Activated T-helper 17 cell treated with anti-CD3 and anti-CD28 coated beads, Interleukin-2, amount 50 U/mL, for 72 hours (primary cell): ENCODE results near the gene TMEM132E. TPM values are rescaled to one million over a fixed set of nuclear protein-coding genes. Genes with fewer than 3 reads are reported as not detected.

Experiments used
- ATAC-seq: fragments of 150-1000 bp; cut with Tn5 transposase; replicated peaks from 2 replicates; pipeline ENCODE4 v1.10.0; 2021; ENCODE audit warnings: mild to moderate bottlenecking, moderate library complexity
- H3K27ac Mint-ChIP-seq: one replicate; pipeline ENCODE4 v1.8.0; 2022; ENCODE audit warnings: mixed read lengths
- H3K27me3 Mint-ChIP-seq: one replicate; pipeline ENCODE4 v1.8.0; 2022; ENCODE audit warnings: mixed read lengths
- H3K36me3 Mint-ChIP-seq: one replicate; pipeline ENCODE4 v1.8.0; 2022; ENCODE audit warnings: low read depth, mild to moderate bottlenecking, mixed read lengths
- H3K4me1 Mint-ChIP-seq: one replicate; pipeline ENCODE4 v1.8.0; 2022; ENCODE audit warnings: mixed read lengths
- H3K4me3 Mint-ChIP-seq: one replicate; pipeline ENCODE4 v1.8.0; 2022; ENCODE audit warnings: mild to moderate bottlenecking, mixed read lengths
- H3K9me3 Mint-ChIP-seq: one replicate; pipeline ENCODE4 v1.8.0; 2022; ENCODE audit warnings: mixed read lengths
- total RNA-seq, 2 donors: library from RNA; stranded (reverse); gene quantifications; one replicate each; pipeline ENCODE4 v1.2.3, GENCODE V29; 2022

Gene TMEM132E
- total RNA-seq, 2 donors from 2014 or later: not detected

- H3K27me3 Mint-ChIP-seq: peaks cover 26% of the 10 kb centered on the region
- no peaks in the 10 kb centered on the region for H3K4me1 Mint-ChIP-seq
- H3K36me3 Mint-ChIP-seq: no peaks in the 10 kb centered on the region
- no peaks in the 10 kb centered on the region for H3K9me3 Mint-ChIP-seq
- no peak for ATAC-seq
- no peak overlapping the region for H3K27ac Mint-ChIP-seq
- no peak overlapping the region for H3K4me3 Mint-ChIP-seq
These were observed 22.5 kb upstream of the TMEM132E start for GRCh38 chr17:34556931-34557330.

GRCh38 chr17:34561328-34561727 lies 18.1 kb upstream of the TMEM132E start:
- Mint-ChIP-seq H3K27ac (no peak overlapping the region), H3K4me1 (no peaks in the 10 kb centered on the region), H3K36me3 (no peaks in the 10 kb centered on the region), H3K9me3 (no peaks in the 10 kb centered on the region), H3K27me3 (peaks cover 17% of the 10 kb centered on the region), H3K4me3 (no peak overlapping the region)
- no peak for ATAC-seq

- no peaks in the 10 kb centered on the region for H3K9me3 Mint-ChIP-seq
- no peaks in the 10 kb centered on the region for H3K4me1 Mint-ChIP-seq
- no peak overlapping the region for H3K27ac Mint-ChIP-seq
- H3K36me3 Mint-ChIP-seq: no peaks in the 10 kb centered on the region
- peaks cover 17% of the 10 kb centered on the region for H3K27me3 Mint-ChIP-seq
- no peak overlapping the region for H3K4me3 Mint-ChIP-seq
- ATAC-seq: no peak
These were observed 17.0 kb upstream of the TMEM132E start for GRCh38 chr17:34562387-34562786.

- ATAC-seq: no peak
- no peaks in the 10 kb centered on the region for H3K36me3 Mint-ChIP-seq
These were observed 13.7 kb upstream of the TMEM132E start for GRCh38 chr17:34565713-34566112.

GRCh38 chr17:34566201-34566600 lies 13.2 kb upstream of the TMEM132E start:
- H3K27ac Mint-ChIP-seq: no peak overlapping the region
- H3K4me1 Mint-ChIP-seq: no peaks in the 10 kb centered on the region
- no peak overlapping the region for H3K4me3 Mint-ChIP-seq
- H3K9me3 Mint-ChIP-seq: no peaks in the 10 kb centered on the region
- no peak for ATAC-seq
- peaks cover 20% of the 10 kb centered on the region for H3K27me3 Mint-ChIP-seq
- no peaks in the 10 kb centered on the region for H3K36me3 Mint-ChIP-seq

More at GRCh38 chr17:34565713-34566112, 13.7 kb upstream of the TMEM132E start:
- Mint-ChIP-seq H3K4me1 (no peaks in the 10 kb centered on the region), H3K4me3 (no peak overlapping the region), H3K27me3 (peaks cover 18% of the 10 kb centered on the region), H3K9me3 (no peaks in the 10 kb centered on the region), H3K27ac (no peak overlapping the region)

- no peak for ATAC-seq
- no peaks in the 10 kb centered on the region for H3K9me3 Mint-ChIP-seq
- H3K27ac Mint-ChIP-seq: no peak overlapping the region
- H3K4me1 Mint-ChIP-seq: no peaks in the 10 kb centered on the region
- H3K36me3 Mint-ChIP-seq: no peaks in the 10 kb centered on the region
- H3K27me3 Mint-ChIP-seq: peaks cover 21% of the 10 kb centered on the region
- H3K4me3 Mint-ChIP-seq: no peak overlapping the region
These were observed 12.5 kb upstream of the TMEM132E start for GRCh38 chr17:34566873-34567272.

- Mint-ChIP-seq H3K27ac (no peak overlapping the region), H3K36me3 (no peaks in the 10 kb centered on the region), H3K4me3 (no peak overlapping the region), H3K27me3 (peaks cover 31% of the 10 kb centered on the region), H3K4me1 (no peaks in the 10 kb centered on the region), H3K9me3 (no peaks in the 10 kb centered on the region)
- no peak for ATAC-seq
These were observed 11.5 kb upstream of the TMEM132E start for GRCh38 chr17:34567691-34568465.

- no peaks in the 10 kb centered on the region for H3K36me3 Mint-ChIP-seq
- H3K4me1 Mint-ChIP-seq: no peaks in the 10 kb centered on the region
- H3K27ac Mint-ChIP-seq: no peak overlapping the region
- peaks cover 33% of the 10 kb centered on the region for H3K27me3 Mint-ChIP-seq
- no peak for ATAC-seq
- no peaks in the 10 kb centered on the region for H3K9me3 Mint-ChIP-seq
- H3K4me3 Mint-ChIP-seq: no peak overlapping the region
These were observed 10.4 kb upstream of the TMEM132E start for GRCh38 chr17:34568953-34569352.

- peaks cover 40% of the 10 kb centered on the region for H3K27me3 Mint-ChIP-seq
- H3K4me3 Mint-ChIP-seq: no peak overlapping the region
- no peaks in the 10 kb centered on the region for H3K9me3 Mint-ChIP-seq
- no peak overlapping the region for H3K27ac Mint-ChIP-seq
- H3K36me3 Mint-ChIP-seq: no peaks in the 10 kb centered on the region
- ATAC-seq: no peak
- H3K4me1 Mint-ChIP-seq: no peaks in the 10 kb centered on the region
These were observed 9.8 kb upstream of the TMEM132E start for GRCh38 chr17:34569591-34569990.

- Mint-ChIP-seq H3K27ac (no peak overlapping the region), H3K36me3 (no peaks in the 10 kb centered on the region), H3K27me3 (peaks cover 46% of the 10 kb centered on the region), H3K4me3 (no peak overlapping the region), H3K9me3 (no peaks in the 10 kb centered on the region), H3K4me1 (no peaks in the 10 kb centered on the region)
- ATAC-seq: no peak
These were observed 8.9 kb upstream of the TMEM132E start for GRCh38 chr17:34570506-34570905.

GRCh38 chr17:34571428-34572130 lies 7.8 kb upstream of the TMEM132E start:
- H3K4me3 Mint-ChIP-seq: no peak overlapping the region
- ATAC-seq: no peak
- H3K4me1 Mint-ChIP-seq: no peaks in the 10 kb centered on the region
- no peaks in the 10 kb centered on the region for H3K9me3 Mint-ChIP-seq
- no peak overlapping the region for H3K27ac Mint-ChIP-seq
- peaks cover 52% of the 10 kb centered on the region for H3K27me3 Mint-ChIP-seq
- no peaks in the 10 kb centered on the region for H3K36me3 Mint-ChIP-seq

GRCh38 chr17:34572483-34572882 lies 6.9 kb upstream of the TMEM132E start:
- Mint-ChIP-seq H3K4me1 (no peaks in the 10 kb centered on the region), H3K36me3 (no peaks in the 10 kb centered on the region), H3K27me3 (peaks cover 61% of the 10 kb centered on the region), H3K9me3 (no peaks in the 10 kb centered on the region), H3K27ac (no peak overlapping the region), H3K4me3 (no peak overlapping the region)
- no peak for ATAC-seq

- Mint-ChIP-seq H3K4me3 (no peak overlapping the region), H3K27me3 (peaks cover 77% of the 10 kb centered on the region), H3K4me1 (no peaks in the 10 kb centered on the region), H3K36me3 (no peaks in the 10 kb centered on the region), H3K9me3 (no peaks in the 10 kb centered on the region), H3K27ac (no peak overlapping the region)
- no peak for ATAC-seq
These were observed 4.2 kb upstream of the TMEM132E start for GRCh38 chr17:34575182-34575581.

- Mint-ChIP-seq H3K4me3 (peak overlapping the region; percentile 72), H3K36me3 (no peaks in the 10 kb centered on the region), H3K27me3 (peaks cover 66% of the 10 kb centered on the region), H3K4me1 (no peaks in the 10 kb centered on the region), H3K9me3 (no peaks in the 10 kb centered on the region), H3K27ac (no peak overlapping the region)
- ATAC-seq: no peak
These were observed 1.4 kb upstream of the TMEM132E start for GRCh38 chr17:34578016-34578415.

- Mint-ChIP-seq H3K9me3 (no peaks in the 10 kb centered on the region), H3K36me3 (no peaks in the 10 kb centered on the region), H3K27me3 (peaks cover 66% of the 10 kb centered on the region), H3K4me3 (peak overlapping the region; percentile 72), H3K27ac (no peak overlapping the region), H3K4me1 (no peaks in the 10 kb centered on the region)
- no peak for ATAC-seq
These were observed 746 bp upstream of the TMEM132E start for GRCh38 chr17:34578656-34579016.
